HG03039 (cell line): ENCODE measurements around the gene KARS1.
"Not testable (repeated sequence)": the region's sequence is repeated elsewhere in the genome, so short reads cannot be mapped to it uniquely, and the experiment has no call there.

Experiments used
- ATAC-seq: cut with Tn5 transposase; IDR thresholded peaks from one replicate; pipeline ENCODE4 v1.9.1; 2021; ENCODE audit warnings: mild to moderate bottlenecking, moderate library complexity; ENCODE audit not compliant: unreplicated experiment

The KARS1 gene

GRCh38 chr16:75626806-75627205 lies 20.7 kb downstream of the KARS1 start:
- ATAC-seq = no peak

- no peak for ATAC-seq
Observed at GRCh38 chr16:75624921-75625334, 22.5 kb downstream of the KARS1 start.

DNA sequence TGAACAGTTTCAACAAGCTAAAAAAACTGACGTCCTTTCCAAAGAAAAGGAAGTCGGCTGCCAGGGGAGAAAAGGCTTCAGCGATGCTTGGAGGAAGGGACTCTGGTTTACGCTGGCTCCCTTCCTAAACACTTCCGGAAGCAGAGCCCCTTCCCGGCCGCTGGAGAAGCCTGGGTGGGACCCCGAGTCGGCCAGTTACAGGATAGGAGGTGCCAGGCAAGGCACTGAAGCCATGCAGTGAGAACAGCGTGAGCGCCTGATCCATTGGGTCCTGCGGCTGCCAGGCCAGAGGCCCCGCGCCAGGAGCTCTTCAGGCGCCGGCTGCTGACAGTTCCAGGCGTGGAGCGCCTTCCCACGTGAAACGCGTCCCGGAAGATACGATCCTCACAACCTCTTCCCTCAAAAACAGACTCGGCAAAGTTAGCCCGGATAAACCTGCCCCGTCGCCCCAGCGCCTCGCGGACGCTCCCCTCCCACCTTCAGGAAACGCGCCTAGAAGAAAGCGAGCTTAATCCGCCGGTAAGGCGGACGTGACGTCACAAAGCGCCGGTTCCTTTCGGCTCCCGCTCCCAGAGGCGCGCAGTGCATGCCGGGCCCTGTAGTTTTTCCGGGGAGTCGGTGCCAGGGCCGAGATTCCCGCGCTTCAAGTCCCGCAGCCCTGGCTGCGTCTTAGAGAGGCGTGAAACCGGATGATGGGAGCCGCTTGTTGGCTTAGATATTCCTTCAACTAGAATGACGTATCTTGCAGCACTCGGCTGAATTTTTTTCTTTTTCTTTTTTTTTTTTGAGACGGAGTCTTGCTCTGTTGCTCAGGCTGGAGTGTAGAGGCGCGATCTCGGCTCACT lies 24.5 kb downstream of the KARS1 start, which contains the start of gene ADAT1:
Gene ADAT1 (minus strand): TSS at position 521 of the 845 bp plus-strand sequence. CDS start 2,482 bp downstream, outside the sequence.
- peak; percentile 88 for ATAC-seq

GRCh38 chr16:75621170-75621477 lies 26.3 kb downstream of the KARS1 start:
- no peak for ATAC-seq

DNA sequence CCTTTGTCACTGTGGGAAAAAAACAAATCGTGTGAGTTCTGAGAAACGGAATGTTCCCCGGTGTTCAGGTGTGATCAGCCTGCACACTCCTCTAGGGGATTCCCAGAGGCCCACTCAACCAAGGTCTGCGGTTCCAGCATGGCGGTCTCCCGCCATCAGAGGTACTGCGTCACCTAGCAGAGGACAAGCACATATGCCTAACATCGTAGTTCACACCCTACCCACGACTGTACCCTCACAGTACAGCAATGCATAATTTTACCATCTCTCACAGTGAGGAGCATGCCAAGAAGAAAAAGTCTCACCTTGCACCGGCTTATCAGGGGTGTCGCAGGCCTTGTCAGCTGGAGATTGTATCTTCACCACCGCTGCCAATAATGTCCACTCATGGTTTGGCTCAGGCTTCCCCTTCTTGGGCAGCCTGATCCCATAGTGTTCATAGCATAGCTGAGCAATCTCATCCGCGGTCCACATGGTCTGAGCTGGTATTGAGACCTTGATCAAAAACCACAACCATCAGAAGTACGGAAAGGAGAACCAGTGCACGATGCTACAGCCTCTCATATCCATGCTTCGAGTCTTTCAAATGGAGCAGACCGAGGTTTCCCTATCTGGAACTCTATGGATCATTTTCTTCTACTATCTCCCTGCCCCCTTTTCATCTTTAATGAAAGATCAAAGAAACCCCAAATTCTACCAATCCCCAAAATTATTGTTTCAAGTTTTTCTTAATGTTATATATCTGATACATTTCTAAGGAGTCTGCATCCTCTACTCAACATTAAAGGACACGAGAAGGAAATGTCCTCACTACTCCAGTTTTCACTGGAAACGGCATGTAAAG lies 26.9 kb downstream of the KARS1 start:
- no peak for ATAC-seq

GRCh38 chr16:75618780-75619179 lies 28.7 kb downstream of the KARS1 start:
- no peak for ATAC-seq

DNA sequence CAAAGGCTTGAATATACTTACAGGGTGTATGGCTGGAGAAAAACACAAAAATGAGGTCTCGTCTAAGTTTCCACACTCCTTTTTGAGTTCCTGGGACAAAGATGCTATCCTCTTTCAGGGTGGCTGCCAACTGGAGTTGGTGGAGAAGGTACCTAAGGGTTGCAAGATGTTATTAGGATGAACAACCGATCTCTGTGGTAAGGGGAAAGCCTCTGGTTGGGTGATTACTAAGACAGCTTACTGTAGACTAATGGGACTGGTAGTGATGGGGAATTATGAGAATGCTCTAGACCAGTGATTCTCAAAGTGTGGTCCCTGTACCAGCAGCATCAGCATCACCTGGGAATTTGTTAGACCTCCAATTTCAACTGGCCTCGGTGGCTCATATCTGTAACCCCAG lies 30.3 kb downstream of the KARS1 start:
- no peak for ATAC-seq

DNA sequence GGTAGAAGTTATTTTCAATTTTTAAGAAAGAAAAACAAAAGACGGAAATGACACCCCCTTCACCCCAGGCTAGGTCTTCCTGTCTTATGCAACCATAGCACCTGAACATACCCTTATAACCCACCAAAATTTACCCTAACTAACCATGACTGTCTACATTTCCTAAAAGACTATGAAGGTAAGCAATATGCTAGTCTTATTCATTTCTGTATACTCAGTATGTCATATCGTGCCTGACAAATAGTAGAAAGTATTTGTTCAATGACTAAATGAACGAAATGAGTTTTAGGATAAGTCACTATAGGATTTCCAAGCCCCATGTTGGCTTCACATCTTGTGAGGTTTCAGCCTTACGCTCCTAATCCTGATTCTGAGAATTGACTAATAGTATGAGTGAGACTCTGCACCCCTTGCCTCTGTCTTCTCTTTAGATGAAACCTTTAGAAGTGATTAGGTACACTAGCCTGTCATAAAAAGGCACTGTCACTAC lies 30.9 kb downstream of the KARS1 start:
- peak; percentile 55 for ATAC-seq

DNA sequence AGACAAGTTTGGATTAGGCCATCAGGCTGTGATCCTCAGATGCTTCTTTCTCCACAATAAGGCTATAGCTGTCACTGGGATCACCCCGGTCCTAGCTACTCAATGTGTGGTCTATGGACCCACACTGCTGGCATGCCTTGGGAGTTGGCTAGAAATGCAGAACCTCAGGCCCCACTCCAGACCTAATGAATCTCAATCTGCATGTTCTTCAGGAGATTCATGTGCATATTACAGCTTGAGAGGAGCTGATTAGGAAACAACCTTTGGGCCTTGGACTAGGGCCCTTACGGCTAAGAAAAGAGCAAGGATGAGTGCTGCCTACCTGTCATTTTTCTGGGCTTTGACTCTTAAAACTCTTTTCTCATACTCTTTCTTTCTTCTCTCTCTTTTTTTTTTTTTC lies 31.8 kb downstream of the KARS1 start:
- no peak for ATAC-seq

DNA sequence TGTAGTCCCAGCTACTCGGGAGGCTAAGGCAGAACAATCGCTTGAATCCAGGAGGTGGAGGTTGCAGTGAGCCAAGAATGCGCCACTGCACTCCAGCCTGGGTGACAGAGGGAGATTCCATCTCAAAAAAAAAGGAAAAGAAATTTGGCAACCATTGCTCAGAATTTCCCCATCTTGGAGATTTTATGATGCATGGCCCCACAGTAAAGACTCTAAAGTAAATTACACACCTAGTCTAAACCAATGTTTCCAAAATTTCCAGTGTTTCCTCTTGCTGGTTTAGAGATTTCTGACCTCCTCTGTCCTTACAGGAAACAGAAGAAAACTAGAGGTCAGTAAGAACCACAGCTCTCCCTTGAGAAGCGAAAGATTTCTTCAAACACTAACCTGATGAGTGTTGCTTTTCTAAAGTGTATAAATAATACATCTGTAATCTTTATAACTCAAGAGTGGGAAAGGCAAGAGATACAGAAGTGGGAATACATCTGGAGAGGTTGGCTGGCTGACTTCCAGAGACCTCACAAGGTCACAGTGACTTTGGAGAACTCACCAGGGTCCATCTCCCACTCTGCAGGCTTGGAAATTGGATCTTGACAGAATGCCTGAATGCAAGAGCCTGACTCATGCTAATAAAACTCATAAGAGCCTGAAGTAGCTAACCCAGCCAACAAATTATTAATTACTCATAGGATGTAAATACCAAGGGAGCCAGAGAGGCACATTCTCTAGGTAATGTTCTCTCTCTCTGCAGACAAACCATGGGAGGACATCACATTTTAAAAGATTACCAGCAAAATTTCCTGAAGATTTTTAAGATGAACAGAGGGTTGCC lies 33.2 kb downstream of the KARS1 start:
- ATAC-seq = no peak

GRCh38 chr16:75606507-75606906 lies 41.0 kb downstream of the KARS1 start:
- ATAC-seq = no peak

DNA sequence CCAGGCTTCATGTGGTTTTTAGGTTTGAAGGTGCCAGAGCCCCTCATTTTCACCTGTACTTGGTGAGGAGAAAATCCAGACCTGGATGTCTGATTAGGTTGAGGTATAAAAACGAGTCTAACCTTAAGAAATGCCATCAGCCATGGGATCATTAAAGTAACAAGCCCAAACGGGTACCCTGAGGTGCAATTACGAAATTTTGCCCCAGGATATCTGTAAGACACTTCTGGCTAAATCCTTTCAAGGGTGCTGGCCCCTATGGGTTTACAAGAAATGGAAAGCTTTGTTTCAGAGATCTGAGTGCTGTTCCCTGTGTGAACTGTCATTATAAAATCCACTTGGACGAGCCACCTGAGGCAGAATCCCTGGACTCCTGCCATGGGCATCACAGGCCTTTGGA lies 44.2 kb downstream of the KARS1 start:
- ATAC-seq = no peak

DNA sequence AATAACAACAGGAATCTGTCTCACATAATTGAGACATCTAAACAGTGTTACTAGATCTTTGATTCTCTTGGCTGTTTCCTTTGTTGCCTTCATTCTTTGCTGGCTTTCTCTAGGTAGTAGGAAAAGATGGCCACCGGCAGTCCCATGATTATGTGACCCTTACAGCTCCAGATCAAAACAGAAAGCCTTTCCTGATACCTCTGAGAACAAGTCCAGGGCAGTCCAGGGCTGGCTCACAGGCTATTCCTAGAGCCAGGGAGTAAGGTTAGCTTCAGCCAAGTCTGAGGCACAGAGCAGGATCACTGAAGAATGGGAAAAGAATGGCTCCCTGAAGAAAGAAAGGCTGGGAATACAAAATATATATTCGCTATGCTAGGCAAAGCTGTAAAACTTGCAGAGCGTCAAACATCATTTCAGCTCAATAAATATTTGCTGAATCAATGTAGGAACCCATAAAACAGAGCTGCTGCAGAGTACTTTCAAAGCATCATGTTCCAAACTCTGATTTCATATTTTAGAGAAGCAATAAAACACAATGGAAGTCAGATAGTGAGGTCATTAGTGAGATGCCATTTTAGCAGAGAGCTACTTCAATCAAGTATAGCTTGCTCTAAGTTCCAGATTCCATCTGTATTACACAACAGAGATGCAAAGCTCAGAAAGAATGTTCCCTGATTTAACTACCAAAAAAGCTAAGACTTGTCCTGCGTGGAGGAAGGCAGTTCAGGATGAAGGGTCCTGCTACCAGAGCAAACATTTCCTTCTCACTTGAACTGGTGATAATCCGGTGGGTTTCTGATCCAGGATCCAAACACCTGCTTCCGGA lies 47.8 kb downstream of the KARS1 start:
- no peak for ATAC-seq

- ATAC-seq = no peak
Observed at GRCh38 chr16:75593825-75594820, 53.3 kb downstream of the KARS1 start.

- no peak for ATAC-seq
Observed at GRCh38 chr16:75593308-75593707, 54.2 kb downstream of the KARS1 start.

DNA sequence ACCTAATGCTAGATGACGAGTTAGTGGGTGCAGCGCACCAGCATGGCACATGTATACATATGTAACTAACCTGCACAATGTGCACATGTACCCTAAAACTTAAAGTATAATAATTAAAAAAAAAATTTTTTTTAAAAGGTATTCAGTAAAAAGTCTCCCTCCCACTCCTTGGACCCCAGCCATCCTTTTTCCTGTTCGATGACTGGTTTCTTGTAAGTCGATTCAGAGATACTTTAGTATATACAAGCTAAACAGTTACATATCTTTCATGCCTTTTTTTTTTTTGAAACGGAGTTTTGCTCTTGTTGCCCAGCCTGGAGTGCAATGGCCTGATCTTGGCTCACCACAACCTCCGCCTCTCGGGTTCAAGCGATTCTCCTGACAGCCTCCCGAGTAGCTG lies 55.5 kb downstream of the KARS1 start:
- not testable (repeated sequence) for ATAC-seq

GRCh38 chr16:75590920-75591843 lies 56.3 kb downstream of the KARS1 start:
- no peak for ATAC-seq

GRCh38 chr16:75589306-75589705 lies 58.2 kb downstream of the KARS1 start:
- ATAC-seq = no peak
